Neuron (in vitro differentiated cells): ENCODE data around the gene RGS7.
"Not testable (repeated sequence)": the region's sequence is repeated elsewhere in the genome, so short reads cannot be mapped to it uniquely, and the experiment has no call there.

Source experiments
- H2AFZ ChIP-seq: one replicate; pipeline ENCODE4 v1.6.1; 2013; ENCODE audit warnings: low read depth, mild to moderate bottlenecking, inconsistent platforms, low read length, moderate library complexity
- H3K27me3 ChIP-seq: one replicate; pipeline ENCODE4 v1.6.1; 2013; ENCODE audit warnings: low read length; ENCODE audit not compliant: insufficient read depth
- H3K36me3 ChIP-seq: one replicate; pipeline ENCODE4 v1.6.1; 2013; ENCODE audit warnings: low read length; ENCODE audit not compliant: insufficient read depth
- H3K4me1 ChIP-seq: one replicate; pipeline ENCODE4 v1.6.1; 2013; ENCODE audit warnings: low read length; ENCODE audit not compliant: insufficient read depth
- H3K4me3 ChIP-seq: 2 replicates; pipeline ENCODE4 v1.5.1; 2013; ENCODE audit warnings: mild to moderate bottlenecking, low read length, moderate library complexity
- H3K9me3 ChIP-seq: one replicate; pipeline ENCODE4 v1.6.1; 2013; ENCODE audit warnings: low read length

RGS7 gene

GRCh38 chr1:240792915-240793529, 564.0 kb downstream of the RGS7 start:
- H3K36me3 ChIP-seq, result no peaks in the 10 kb centered on the region
- H3K9me3 ChIP-seq, result no peaks in the 10 kb centered on the region
- H2AFZ ChIP-seq, result no peak overlapping the region
- no peaks in the 10 kb centered on the region for H3K27me3 ChIP-seq
- no peak overlapping the region for H3K4me3 ChIP-seq
- no peaks in the 10 kb centered on the region for H3K4me1 ChIP-seq

GRCh38 chr1:240790856-240791255, 566.1 kb downstream of the RGS7 start:
- Histone ChIP-seq H3K36me3 (no peaks in the 10 kb centered on the region), H3K27me3 (no peaks in the 10 kb centered on the region), H3K4me3 (no peak overlapping the region), H2AFZ (no peak overlapping the region), H3K4me1 (no peaks in the 10 kb centered on the region), H3K9me3 (no peaks in the 10 kb centered on the region)

GRCh38 chr1:240786880-240787279, 570.1 kb downstream of the RGS7 start:
- no peaks in the 10 kb centered on the region for H3K9me3 ChIP-seq
- no peak overlapping the region for H3K4me3 ChIP-seq
- no peaks in the 10 kb centered on the region for H3K27me3 ChIP-seq
- no peaks in the 10 kb centered on the region for H3K4me1 ChIP-seq
- no peaks in the 10 kb centered on the region for H3K36me3 ChIP-seq
- no peak overlapping the region for H2AFZ ChIP-seq

- H2AFZ ChIP-seq, result no peak overlapping the region
- no peak overlapping the region for H3K4me3 ChIP-seq
- no peaks in the 10 kb centered on the region for H3K4me1 ChIP-seq
These were observed 572.2 kb downstream of the RGS7 start for GRCh38 chr1:240784776-240785175.

GRCh38 chr1:240783728-240784137, 573.3 kb downstream of the RGS7 start:
- not testable (repeated sequence) for H3K36me3 ChIP-seq, H2AFZ ChIP-seq, H3K4me3 ChIP-seq, H3K27me3 ChIP-seq, H3K4me1 ChIP-seq, H3K9me3 ChIP-seq

More at GRCh38 chr1:240784776-240785175, 572.2 kb downstream of the RGS7 start:
- Histone ChIP-seq H3K27me3 (no peaks in the 10 kb centered on the region), H3K9me3 (no peaks in the 10 kb centered on the region), H3K36me3 (no peaks in the 10 kb centered on the region)

- Histone ChIP-seq H3K27me3 (no peaks in the 10 kb centered on the region), H2AFZ (no peak overlapping the region), H3K9me3 (no peaks in the 10 kb centered on the region), H3K4me1 (no peaks in the 10 kb centered on the region), H3K36me3 (no peaks in the 10 kb centered on the region), H3K4me3 (no peak overlapping the region)
These were observed 580.8 kb downstream of the RGS7 start for GRCh38 chr1:240776237-240776636.

- Histone ChIP-seq H2AFZ (no peak overlapping the region), H3K27me3 (no peaks in the 10 kb centered on the region), H3K4me1 (no peaks in the 10 kb centered on the region), H3K36me3 (no peaks in the 10 kb centered on the region), H3K9me3 (no peaks in the 10 kb centered on the region), H3K4me3 (no peak overlapping the region)
These were observed 584.9 kb downstream of the RGS7 start for GRCh38 chr1:240772131-240772530.

GRCh38 chr1:240771450-240771849, 585.6 kb downstream of the RGS7 start:
- Histone ChIP-seq H3K27me3 (no peaks in the 10 kb centered on the region), H3K4me1 (no peaks in the 10 kb centered on the region), H2AFZ (no peak overlapping the region), H3K9me3 (no peaks in the 10 kb centered on the region), H3K4me3 (no peak overlapping the region), H3K36me3 (no peaks in the 10 kb centered on the region)

- Histone ChIP-seq H3K4me3 (no peak overlapping the region), H3K36me3 (no peaks in the 10 kb centered on the region), H3K9me3 (no peaks in the 10 kb centered on the region)
These were observed 588.0 kb downstream of the RGS7 start for GRCh38 chr1:240768979-240769378.

GRCh38 chr1:240766831-240767230, 590.2 kb downstream of the RGS7 start:
- Histone ChIP-seq H3K4me1 (no peaks in the 10 kb centered on the region), H3K9me3 (no peaks in the 10 kb centered on the region), H3K27me3 (no peaks in the 10 kb centered on the region), H2AFZ (no peak overlapping the region), H3K36me3 (no peaks in the 10 kb centered on the region), H3K4me3 (no peak overlapping the region)

More at GRCh38 chr1:240768979-240769378, 588.0 kb downstream of the RGS7 start:
- Histone ChIP-seq H2AFZ (no peak overlapping the region), H3K27me3 (no peaks in the 10 kb centered on the region), H3K4me1 (no peaks in the 10 kb centered on the region)

GRCh38 chr1:240765732-240766363, 591.2 kb downstream of the RGS7 start:
- no peak overlapping the region for H3K4me3 ChIP-seq
- no peak overlapping the region for H2AFZ ChIP-seq
- H3K36me3 ChIP-seq, result no peaks in the 10 kb centered on the region
- no peaks in the 10 kb centered on the region for H3K27me3 ChIP-seq
- H3K9me3 ChIP-seq, result no peaks in the 10 kb centered on the region
- no peaks in the 10 kb centered on the region for H3K4me1 ChIP-seq

- Histone ChIP-seq H3K36me3 (no peaks in the 10 kb centered on the region), H2AFZ (no peak overlapping the region), H3K4me3 (no peak overlapping the region), H3K27me3 (no peaks in the 10 kb centered on the region), H3K9me3 (no peaks in the 10 kb centered on the region), H3K4me1 (no peaks in the 10 kb centered on the region)
These were observed 593.2 kb downstream of the RGS7 start for GRCh38 chr1:240763771-240764170.

- H3K36me3 ChIP-seq, H3K4me1 ChIP-seq, H2AFZ ChIP-seq, H3K27me3 ChIP-seq, H3K4me3 ChIP-seq, H3K9me3 ChIP-seq: not testable (repeated sequence)
These were observed 593.9 kb downstream of the RGS7 start for GRCh38 chr1:240763095-240763494.

- not testable (repeated sequence) for H3K27me3 ChIP-seq, H3K4me3 ChIP-seq, H2AFZ ChIP-seq, H3K4me1 ChIP-seq, H3K36me3 ChIP-seq, H3K9me3 ChIP-seq
These were observed 594.5 kb downstream of the RGS7 start for GRCh38 chr1:240762471-240762987.
